Measurements from ENCODE around the gene DCUN1D3. TPM values are rescaled to one million over a fixed set of nuclear protein-coding genes. Genes with fewer than 3 reads are reported as not detected.

Gene DCUN1D3
- polyA plus RNA-seq, 1 donor (not counting 4 experiments of a cell fraction or from before 2014, with no cell fraction given): 9.4 TPM

DNA sequence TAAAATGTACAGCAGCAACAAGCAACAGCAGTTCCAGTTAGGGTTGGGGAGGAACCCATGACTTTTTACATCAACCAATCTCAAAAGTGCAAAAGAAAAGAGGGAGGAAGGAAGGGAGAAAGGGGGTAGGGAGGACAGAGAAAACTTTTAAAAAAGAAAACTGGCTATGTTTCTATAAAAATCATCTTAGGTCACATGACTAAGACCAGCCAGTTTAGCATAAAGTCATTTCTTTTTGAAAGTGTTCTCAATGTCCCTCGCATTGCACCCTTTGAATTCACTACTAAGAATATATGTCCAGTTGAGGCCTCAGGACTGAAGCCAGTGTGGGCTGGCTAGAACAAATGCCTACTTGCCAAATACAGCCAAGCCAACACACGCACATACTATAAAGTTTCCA, 28.9 kb downstream of the DCUN1D3 start:
- H3K27me3 ChIP-seq (ENCODE audit: control insufficient read depth, extremely low read depth, insufficient read depth, low read length): no peaks in the 10 kb centered on the region
- H3K4me2 ChIP-seq (ENCODE audit: control insufficient read depth, extremely low read depth, insufficient read depth, low read depth, low read length): no peak overlapping the region
- H2AFZ ChIP-seq (ENCODE audit: control insufficient read depth, low read length): no peak overlapping the region
- TF ChIP-seq, protein P1, sequence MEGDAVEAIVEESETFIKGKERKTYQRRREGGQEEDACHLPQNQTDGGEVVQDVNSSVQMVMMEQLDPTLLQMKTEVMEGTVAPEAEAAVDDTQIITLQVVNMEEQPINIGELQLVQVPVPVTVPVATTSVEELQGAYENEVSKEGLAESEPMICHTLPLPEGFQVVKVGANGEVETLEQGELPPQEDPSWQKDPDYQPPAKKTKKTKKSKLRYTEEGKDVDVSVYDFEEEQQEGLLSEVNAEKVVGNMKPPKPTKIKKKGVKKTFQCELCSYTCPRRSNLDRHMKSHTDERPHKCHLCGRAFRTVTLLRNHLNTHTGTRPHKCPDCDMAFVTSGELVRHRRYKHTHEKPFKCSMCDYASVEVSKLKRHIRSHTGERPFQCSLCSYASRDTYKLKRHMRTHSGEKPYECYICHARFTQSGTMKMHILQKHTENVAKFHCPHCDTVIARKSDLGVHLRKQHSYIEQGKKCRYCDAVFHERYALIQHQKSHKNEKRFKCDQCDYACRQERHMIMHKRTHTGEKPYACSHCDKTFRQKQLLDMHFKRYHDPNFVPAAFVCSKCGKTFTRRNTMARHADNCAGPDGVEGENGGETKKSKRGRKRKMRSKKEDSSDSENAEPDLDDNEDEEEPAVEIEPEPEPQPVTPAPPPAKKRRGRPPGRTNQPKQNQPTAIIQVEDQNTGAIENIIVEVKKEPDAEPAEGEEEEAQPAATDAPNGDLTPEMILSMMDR (optimal IDR thresholded peaks at IDR 0.05 in 1 of 3, IDR thresholded peaks at IDR 0.05 in 1 of 3, conservative IDR thresholded peaks at IDR 0.05 in 1 of 3; ENCODE audit: extremely low read depth in 1 of 3, insufficient read depth in 2 of 3, low read length in 3 of 3): no peak
- no peak for TF ChIP-seq EZH2 (IDR thresholded peaks at IDR 0.05; ENCODE audit: low read length)
- no peak overlapping the region for H3K4me3 ChIP-seq (ENCODE audit: control insufficient read depth in 2 of 3, extremely low read depth in 1 of 3, insufficient read depth in 2 of 3, low read depth in 1 of 3, low read length in 3 of 3)
- FAIRE-seq: no peak
- H4K20me1 ChIP-seq (ENCODE audit: control insufficient read depth, extremely low read depth, insufficient read depth, low read length): no peaks in the 10 kb centered on the region
- peaks cover 67% of the 10 kb centered on the region for H3K4me1 ChIP-seq (ENCODE audit: control insufficient read depth, extremely low read depth, insufficient read depth, low read length)
- no peak for DNase-seq (ENCODE audit: low read depth, low spot score)
- H3K27ac ChIP-seq (ENCODE audit: control insufficient read depth, insufficient read depth, low read length): no peak overlapping the region
- H3K9me3 ChIP-seq (ENCODE audit: control insufficient read depth, low read depth, low read length): no peaks in the 10 kb centered on the region
- dilution Hi-C loops (cut with MboI; ENCODE audit: extremely low pct_ligation_motif_present, low sequenced_read_pairs): no loop called here
- H3K9ac ChIP-seq (ENCODE audit: control insufficient read depth, extremely low read depth, insufficient read depth, low read length): no peak overlapping the region
- peaks cover 0 to 5% of the 10 kb centered on the region in 2 experiments for H3K36me3 ChIP-seq (ENCODE audit: control insufficient read depth in 2 of 2, extremely low read depth in 1 of 2, insufficient read depth in 2 of 2, low read length in 2 of 2)
- peaks cover 75% of the 10 kb centered on the region for H3K79me2 ChIP-seq (ENCODE audit: control insufficient read depth, insufficient read depth, low read length)
- peaks cover 7% of the 10 kb centered on the region for H3K9me1 ChIP-seq (ENCODE audit: control insufficient read depth, extremely low read depth, insufficient read depth, low read length)

DNA sequence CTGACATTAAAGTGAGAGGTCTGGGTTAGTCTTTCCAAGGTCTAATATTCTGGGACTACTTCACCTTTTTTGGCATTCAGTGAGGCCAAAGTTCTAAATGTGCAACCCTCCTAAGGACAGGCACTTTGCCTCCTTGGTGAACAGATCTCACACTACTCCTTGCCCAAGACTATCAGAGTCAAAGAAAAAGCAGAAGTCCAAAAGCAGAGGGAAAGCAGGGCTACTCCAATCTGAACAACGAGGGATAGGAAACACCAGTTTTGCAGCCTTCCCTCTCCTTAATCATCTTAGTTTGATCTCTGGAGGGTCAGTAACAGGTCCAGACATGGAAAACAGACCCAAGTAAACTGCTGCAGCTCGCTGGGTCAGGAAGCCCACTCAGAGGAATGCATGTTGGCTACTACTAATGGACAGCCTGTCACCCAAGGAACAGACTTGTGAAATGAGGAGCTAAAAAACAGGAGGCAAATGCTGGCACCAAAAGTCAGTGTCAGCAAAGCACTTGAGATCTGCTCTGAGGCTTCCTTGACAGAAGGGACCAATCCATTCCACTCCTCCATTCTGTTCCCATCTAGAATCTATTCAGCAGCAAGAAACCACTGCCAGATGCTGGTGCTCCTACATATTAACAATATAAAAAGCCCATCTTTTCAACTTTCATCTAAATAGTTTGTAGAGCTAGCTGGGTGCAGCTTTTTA, 29.9 kb downstream of the DCUN1D3 start:
- peaks cover 67% of the 10 kb centered on the region for H3K79me2 ChIP-seq (ENCODE audit: control insufficient read depth, insufficient read depth, low read length)
- dilution Hi-C loops (cut with MboI; ENCODE audit: extremely low pct_ligation_motif_present, low sequenced_read_pairs): no loop called here
- H3K27ac ChIP-seq (ENCODE audit: control insufficient read depth, insufficient read depth, low read length): peak overlapping the region; percentile 1
- H4K20me1 ChIP-seq (ENCODE audit: control insufficient read depth, extremely low read depth, insufficient read depth, low read length): no peaks in the 10 kb centered on the region
- H3K4me1 ChIP-seq (ENCODE audit: control insufficient read depth, extremely low read depth, insufficient read depth, low read length): peaks cover 74% of the 10 kb centered on the region
- no peak overlapping the region for H3K9ac ChIP-seq (ENCODE audit: control insufficient read depth, extremely low read depth, insufficient read depth, low read length)
- H3K9me1 ChIP-seq (ENCODE audit: control insufficient read depth, extremely low read depth, insufficient read depth, low read length): peaks cover 7% of the 10 kb centered on the region
- peak overlapping the region in 1 of 3 experiments; percentile 3 for H3K4me3 ChIP-seq (ENCODE audit: control insufficient read depth in 2 of 3, extremely low read depth in 1 of 3, insufficient read depth in 2 of 3, low read depth in 1 of 3, low read length in 3 of 3)
- DNase-seq (ENCODE audit: low read depth, low spot score) (no peak), FAIRE-seq (peak; percentile 34)
- H3K27me3 ChIP-seq (ENCODE audit: control insufficient read depth, extremely low read depth, insufficient read depth, low read length): no peaks in the 10 kb centered on the region
- no peaks in the 10 kb centered on the region for H3K9me3 ChIP-seq (ENCODE audit: control insufficient read depth, low read depth, low read length)
- no peak overlapping the region for H2AFZ ChIP-seq (ENCODE audit: control insufficient read depth, low read length)
- H3K4me2 ChIP-seq (ENCODE audit: control insufficient read depth, extremely low read depth, insufficient read depth, low read depth, low read length): peak overlapping the region; percentile 9
- no peak for TF ChIP-seq EZH2 (IDR thresholded peaks at IDR 0.05; ENCODE audit: low read length)
- TF ChIP-seq, protein P1 (optimal IDR thresholded peaks at IDR 0.05 in 1 of 3, IDR thresholded peaks at IDR 0.05 in 1 of 3, conservative IDR thresholded peaks at IDR 0.05 in 1 of 3; ENCODE audit: extremely low read depth in 1 of 3, insufficient read depth in 2 of 3, low read length in 3 of 3): no peak
- H3K36me3 ChIP-seq (ENCODE audit: control insufficient read depth in 2 of 2, extremely low read depth in 1 of 2, insufficient read depth in 2 of 2, low read length in 2 of 2): peaks cover 0 to 5% of the 10 kb centered on the region in 2 experiments

All from keratinocyte (primary cell).